22Rv1 (cell line): Measurements from ENCODE around the gene POLR1G.
A peak's percentile ranks its signal among the peaks of the same experiment; 100 is the strongest.

ENCODE experiments used
- H3K27ac ChIP-seq: fragments of 450-650 bp; 2 replicates; pipeline ENCODE4 v1.5.1; 2017
- ZFX ChIP-seq: fragments of 450-650 bp; IDR thresholded peaks from 2 replicates; pipeline ENCODE4 v1.6.1; 2017; ENCODE audit warnings: antibody characterized with exemption, borderline replicate concordance
- TF ChIP-seq, protein P1 (sequence below): fragments of 450-650 bp; IDR thresholded peaks from 2 replicates; pipeline ENCODE4 v1.5.1; 2017; ENCODE audit warnings: mild to moderate bottlenecking

POLR1G gene

DNA sequence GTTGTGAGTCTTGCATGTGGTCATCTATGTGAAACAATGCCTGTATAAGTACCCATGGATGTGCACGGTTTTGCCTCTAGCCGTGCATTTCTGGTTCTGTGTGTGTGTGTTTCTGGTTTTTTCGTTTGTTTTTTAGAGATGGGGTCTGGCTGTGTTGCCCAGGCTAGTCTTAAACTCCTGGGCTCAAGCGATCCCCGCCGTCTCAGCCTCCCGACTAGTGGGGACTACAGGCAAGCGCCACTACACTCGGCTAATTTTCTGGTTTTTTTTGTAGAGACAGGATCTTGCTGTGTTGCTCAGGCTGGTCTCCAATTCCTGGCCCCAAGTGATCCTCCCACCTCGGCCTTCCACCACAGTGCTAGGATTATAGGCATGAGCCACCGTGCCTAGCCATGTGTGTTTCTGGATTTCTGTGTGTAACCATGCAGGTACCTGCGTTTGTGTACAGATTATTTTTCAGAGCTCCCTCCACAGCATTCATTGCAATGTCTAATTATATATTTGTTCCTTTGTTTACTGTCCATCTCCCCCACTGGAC, 45.5 kb downstream of the POLR1G start:
- peak overlapping the region; percentile 79 for H3K27ac ChIP-seq
- TF ChIP-seq, protein P1, sequence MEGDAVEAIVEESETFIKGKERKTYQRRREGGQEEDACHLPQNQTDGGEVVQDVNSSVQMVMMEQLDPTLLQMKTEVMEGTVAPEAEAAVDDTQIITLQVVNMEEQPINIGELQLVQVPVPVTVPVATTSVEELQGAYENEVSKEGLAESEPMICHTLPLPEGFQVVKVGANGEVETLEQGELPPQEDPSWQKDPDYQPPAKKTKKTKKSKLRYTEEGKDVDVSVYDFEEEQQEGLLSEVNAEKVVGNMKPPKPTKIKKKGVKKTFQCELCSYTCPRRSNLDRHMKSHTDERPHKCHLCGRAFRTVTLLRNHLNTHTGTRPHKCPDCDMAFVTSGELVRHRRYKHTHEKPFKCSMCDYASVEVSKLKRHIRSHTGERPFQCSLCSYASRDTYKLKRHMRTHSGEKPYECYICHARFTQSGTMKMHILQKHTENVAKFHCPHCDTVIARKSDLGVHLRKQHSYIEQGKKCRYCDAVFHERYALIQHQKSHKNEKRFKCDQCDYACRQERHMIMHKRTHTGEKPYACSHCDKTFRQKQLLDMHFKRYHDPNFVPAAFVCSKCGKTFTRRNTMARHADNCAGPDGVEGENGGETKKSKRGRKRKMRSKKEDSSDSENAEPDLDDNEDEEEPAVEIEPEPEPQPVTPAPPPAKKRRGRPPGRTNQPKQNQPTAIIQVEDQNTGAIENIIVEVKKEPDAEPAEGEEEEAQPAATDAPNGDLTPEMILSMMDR: no peak
- no peak for TF ChIP-seq ZFX

GRCh38 chr19:45455707-45456499, 49.5 kb downstream of the POLR1G start:
- H3K27ac ChIP-seq: 0 out of 2 replicates have a peak overlapping the region, but pooled peaks have one; percentile 12
- TF ChIP-seq ZFX: no peak
- TF ChIP-seq, protein P1: no peak

GRCh38 chr19:45456500-45456815, 50.0 kb downstream of the POLR1G start:
- no peak overlapping the region for H3K27ac ChIP-seq
- no peak for TF ChIP-seq ZFX
- TF ChIP-seq, protein P1: no peak

DNA sequence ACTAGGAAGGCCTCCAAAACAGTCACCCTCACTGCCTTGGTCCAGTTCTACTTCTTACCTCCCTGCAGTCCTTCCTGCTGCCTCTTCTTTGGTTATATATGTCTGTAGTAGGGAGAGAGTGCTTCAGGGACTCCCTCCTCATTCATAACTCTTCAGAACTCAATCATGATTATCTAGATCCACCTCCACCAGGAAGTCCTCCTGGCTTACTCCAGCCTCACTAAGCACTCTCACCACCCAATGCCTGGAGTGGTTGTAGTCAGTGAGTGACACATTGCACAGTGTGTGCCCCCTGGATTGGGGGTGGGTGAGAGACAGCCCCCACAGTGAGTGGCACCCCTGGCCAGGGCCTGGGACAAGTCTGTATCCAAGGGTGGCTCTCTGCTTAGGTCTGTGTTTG, 51.3 kb downstream of the POLR1G start:
- no peak for TF ChIP-seq ZFX
- TF ChIP-seq, protein P1: no peak

More for the DNA sequence above, 51.3 kb downstream of the POLR1G start:
- no peak overlapping the region for H3K27ac ChIP-seq
